ENCODE measurements around the gene KYAT1.
A peak's percentile ranks its signal among the peaks of the same experiment; 100 is the strongest.

Gene KYAT1

GRCh38 chr9:128836509-128837145 lies 45.1 kb downstream of the KYAT1 start:
- FAIRE-seq, result no peak

- FAIRE-seq, result no peak
Measured at GRCh38 chr9:128835246-128836210, 46.2 kb downstream of the KYAT1 start.

- no peak for FAIRE-seq
Measured at GRCh38 chr9:128833696-128834095, 48.1 kb downstream of the KYAT1 start.

GRCh38 chr9:128829477-128830251 lies 52.1 kb downstream of the KYAT1 start, which contains the start of gene SPOUT1:
SPOUT1 (minus strand) TSS chr9:128829794; CDS start chr9:128829780, 14 bp downstream.
- peak; percentile 33 for FAIRE-seq

- no peak for FAIRE-seq
Measured at GRCh38 chr9:128828719-128829452, 52.9 kb downstream of the KYAT1 start.

- no peak for FAIRE-seq
Measured at GRCh38 chr9:128828267-128828666, 53.5 kb downstream of the KYAT1 start.

- FAIRE-seq, result no peak
Measured at GRCh38 chr9:128825923-128826700, 55.6 kb downstream of the KYAT1 start.

- FAIRE-seq, result no peak
Measured at GRCh38 chr9:128824911-128825310, 56.8 kb downstream of the KYAT1 start.

GRCh38 chr9:128823903-128824406 lies 57.8 kb downstream of the KYAT1 start:
- FAIRE-seq, result no peak

- FAIRE-seq, result no peak
Measured at GRCh38 chr9:128823362-128823902, 58.3 kb downstream of the KYAT1 start.

GRCh38 chr9:128822407-128823042 lies 59.2 kb downstream of the KYAT1 start:
- no peak for FAIRE-seq

- no peak for FAIRE-seq
Measured at GRCh38 chr9:128821584-128822406, 60.0 kb downstream of the KYAT1 start.

GRCh38 chr9:128820665-128821583 lies 60.8 kb downstream of the KYAT1 start:
- FAIRE-seq, result no peak

- FAIRE-seq, result no peak
Measured at GRCh38 chr9:128819716-128820664, 61.8 kb downstream of the KYAT1 start.

GRCh38 chr9:128818839-128819715 lies 62.7 kb downstream of the KYAT1 start:
- FAIRE-seq, result no peak

Data from endometrium (tissue), 2 donors.